Activated B cell treated with CpG ODN at 0.5 μM for 24 hours (primary cell): ENCODE results near the gene ENDOD1. TPM values are rescaled to one million over a fixed set of nuclear protein-coding genes. Genes with fewer than 3 reads are reported as not detected.

Experiments
- ATAC-seq: fragments of 200-7000 bp; cut with Tn5 transposase; one replicate; pipeline ENCODE4 v1.10.0; 2021; ENCODE audit warnings: low read depth, mild to moderate bottlenecking, moderate library complexity
- CTCF ChIA-PET: fragments of 350-600 bp; sonication (Branson Sonifier 250); formaldehyde crosslinking; loops from one replicate; lab custom pipeline; 2021; ENCODE audit warnings: antibody characterized with exemption; lab: Charles Lee
- POLR2A ChIA-PET: fragments of 350-600 bp; sonication (Branson Sonifier 250); formaldehyde crosslinking; loops from one replicate; lab custom pipeline; 2021; ENCODE audit warnings: antibody characterized with exemption; lab: Charles Lee
- DNase-seq: peaks from one replicate; pipeline ENCODE4 v3.0.0; 2022
- H3K27ac Mint-ChIP-seq: one replicate; pipeline ENCODE4 v1.8.0; 2020; ENCODE audit warnings: mixed read lengths
- H3K27me3 Mint-ChIP-seq: one replicate; pipeline ENCODE4 v1.8.0; 2021; ENCODE audit warnings: mixed read lengths
- H3K36me3 Mint-ChIP-seq: one replicate; pipeline ENCODE4 v1.8.0; 2021; ENCODE audit warnings: low read depth, mixed read lengths
- H3K4me1 Mint-ChIP-seq: one replicate; pipeline ENCODE4 v1.8.0; 2021; ENCODE audit warnings: mixed read lengths
- H3K4me3 Mint-ChIP-seq: one replicate; pipeline ENCODE4 v1.8.0; 2020; ENCODE audit warnings: mild to moderate bottlenecking, mixed read lengths
- H3K9me3 Mint-ChIP-seq: one replicate; pipeline ENCODE4 v1.8.0; 2020; ENCODE audit warnings: mixed read lengths
- intact Hi-C: fragments of 100-400 bp; cut with micrococcal nuclease; formaldehyde crosslinking; loops from one replicate; pipeline ENCODE4 v1.15.1; 2024
- total RNA-seq: library from RNA; stranded (reverse); gene quantifications from 2 replicates; pipeline ENCODE4 v1.2.3, GENCODE V29; 2022
- TF ChIP-seq, protein P1 (sequence below): fragments of 200-600 bp; IDR thresholded peaks from one replicate; pipeline ENCODE4 v1.8.0; 2022; ENCODE audit warnings: antibody characterized with exemption, mild to moderate bottlenecking

Gene ENDOD1
- total RNA-seq, 1 donor from 2014 or later, result 9.8 TPM

DNA sequence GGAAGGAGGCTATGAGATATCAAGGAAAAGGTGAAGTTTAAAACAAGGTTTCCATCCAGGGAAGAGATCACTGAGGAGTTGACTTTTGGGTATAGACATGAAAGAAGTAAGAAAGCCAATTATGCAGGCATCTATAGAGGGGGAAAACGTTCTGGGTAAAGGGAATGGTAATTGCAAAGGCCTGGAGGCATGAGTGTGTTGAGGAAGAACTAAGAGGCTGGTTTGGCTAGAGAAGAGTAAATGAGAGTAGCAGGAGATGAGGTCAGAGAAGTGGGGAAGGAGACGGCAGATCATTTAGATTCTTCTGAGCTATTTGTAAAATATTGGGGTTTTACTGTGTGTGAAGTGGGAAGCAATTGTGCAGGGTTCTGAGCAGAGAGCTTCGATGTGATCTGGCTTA, 7.6 kb downstream of the ENDOD1 start:
- ATAC-seq (no peak), DNase-seq (no peak)
- no peaks in the 10 kb centered on the region for H3K9me3 Mint-ChIP-seq
- H3K27me3 Mint-ChIP-seq, result no peaks in the 10 kb centered on the region
- TF ChIP-seq, protein P1, sequence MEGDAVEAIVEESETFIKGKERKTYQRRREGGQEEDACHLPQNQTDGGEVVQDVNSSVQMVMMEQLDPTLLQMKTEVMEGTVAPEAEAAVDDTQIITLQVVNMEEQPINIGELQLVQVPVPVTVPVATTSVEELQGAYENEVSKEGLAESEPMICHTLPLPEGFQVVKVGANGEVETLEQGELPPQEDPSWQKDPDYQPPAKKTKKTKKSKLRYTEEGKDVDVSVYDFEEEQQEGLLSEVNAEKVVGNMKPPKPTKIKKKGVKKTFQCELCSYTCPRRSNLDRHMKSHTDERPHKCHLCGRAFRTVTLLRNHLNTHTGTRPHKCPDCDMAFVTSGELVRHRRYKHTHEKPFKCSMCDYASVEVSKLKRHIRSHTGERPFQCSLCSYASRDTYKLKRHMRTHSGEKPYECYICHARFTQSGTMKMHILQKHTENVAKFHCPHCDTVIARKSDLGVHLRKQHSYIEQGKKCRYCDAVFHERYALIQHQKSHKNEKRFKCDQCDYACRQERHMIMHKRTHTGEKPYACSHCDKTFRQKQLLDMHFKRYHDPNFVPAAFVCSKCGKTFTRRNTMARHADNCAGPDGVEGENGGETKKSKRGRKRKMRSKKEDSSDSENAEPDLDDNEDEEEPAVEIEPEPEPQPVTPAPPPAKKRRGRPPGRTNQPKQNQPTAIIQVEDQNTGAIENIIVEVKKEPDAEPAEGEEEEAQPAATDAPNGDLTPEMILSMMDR, result no peak
- ChIA-PET POLR2A (interaction anchor here (1.0 to 1.6 kb wide), 3 partner anchors 29 to 692 kb away, joined by 3 to 6 read pairs (median 5); partner anchors contain the start of genes CEP57, CWC15 and FAM76B), CTCF (interaction anchor here (1.0 kb wide), 1 partner anchor 29 kb away, joined by 3 read pairs; no protein-coding TSS in a partner anchor)
- H3K4me3 Mint-ChIP-seq, result peak overlapping the region; percentile 16
- peaks cover 8% of the 10 kb centered on the region for H3K36me3 Mint-ChIP-seq
- intact Hi-C loops, result loop anchor here (2.0 to 5.0 kb wide), 2 partner anchors 620 to 692 kb away; partner anchors contain the start of gene FAM76B
- H3K27ac Mint-ChIP-seq, result peak overlapping the region; percentile 48
- H3K4me1 Mint-ChIP-seq, result peaks cover 84% of the 10 kb centered on the region

DNA sequence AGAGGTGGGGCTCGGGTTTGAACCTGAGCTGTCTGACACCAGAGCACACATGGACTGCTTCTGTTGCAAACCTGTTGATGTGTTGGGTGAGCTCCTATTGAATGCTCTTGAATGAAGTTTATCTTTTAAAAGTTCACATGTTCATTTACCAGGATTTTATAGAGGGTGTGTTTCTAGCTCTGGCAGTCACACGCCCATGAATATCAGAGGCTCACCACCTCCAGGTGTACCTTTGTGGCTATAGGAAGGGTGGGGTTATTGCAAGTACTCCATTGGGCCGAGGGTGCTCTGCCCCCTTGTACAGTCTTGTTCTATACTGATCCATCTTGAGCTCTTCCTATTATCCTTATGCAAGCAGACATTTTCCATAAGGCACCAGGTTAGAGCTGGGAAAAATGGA, 9.2 kb downstream of the ENDOD1 start:
- Mint-ChIP-seq H3K9me3 (no peaks in the 10 kb centered on the region), H3K4me1 (peaks cover 80% of the 10 kb centered on the region), H3K27ac (no peak overlapping the region), H3K36me3 (peaks cover 11% of the 10 kb centered on the region), H3K4me3 (no peak overlapping the region), H3K27me3 (no peaks in the 10 kb centered on the region)
- no peak for ATAC-seq
- DNase-seq, result no peak
- intact Hi-C loops, result loop anchor here (5.0 kb wide), 1 partner anchor 618 kb away; no protein-coding TSS in a partner anchor
- TF ChIP-seq, protein P1, result no peak
- ChIA-PET POLR2A (interaction anchor here (1.2 to 1.6 kb wide), 2 partner anchors 10 to 126 kb away, joined by 3 to 5 read pairs; partner anchors contain the start of gene CWC15), CTCF (interaction anchor here (1.2 to 1.7 kb wide), 3 partner anchors 10 to 39 kb away, joined by 3 to 4 read pairs (median 4); no protein-coding TSS in a partner anchor)

DNA sequence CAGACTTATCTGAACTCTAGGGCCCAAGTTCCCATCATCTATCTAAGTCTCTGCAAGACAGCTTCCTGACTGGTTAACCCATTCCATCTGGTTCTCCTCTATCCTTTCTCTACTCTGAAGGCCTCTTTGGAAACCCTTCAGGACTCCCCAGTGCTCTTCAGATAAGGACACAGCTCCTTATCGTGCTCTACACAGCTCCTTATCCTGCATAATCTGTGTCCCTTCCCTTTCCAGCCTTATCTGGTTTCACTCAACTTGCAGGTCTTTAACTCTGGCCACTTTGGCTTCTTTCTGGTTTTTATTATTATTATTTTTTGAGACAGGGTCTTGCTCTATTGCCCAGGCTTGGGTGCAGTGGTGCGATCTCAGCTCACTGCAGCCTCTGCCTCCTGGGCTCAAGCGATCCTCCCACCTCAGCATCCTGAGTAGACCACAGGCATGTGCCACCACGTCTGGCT, 10.6 kb downstream of the ENDOD1 start:
- POLR2A ChIA-PET, result interaction anchor here (4.1 kb wide), 1 partner anchor 10 kb away, joined by 41 read pairs; the partner anchor contains the start of gene ENDOD1

DNA sequence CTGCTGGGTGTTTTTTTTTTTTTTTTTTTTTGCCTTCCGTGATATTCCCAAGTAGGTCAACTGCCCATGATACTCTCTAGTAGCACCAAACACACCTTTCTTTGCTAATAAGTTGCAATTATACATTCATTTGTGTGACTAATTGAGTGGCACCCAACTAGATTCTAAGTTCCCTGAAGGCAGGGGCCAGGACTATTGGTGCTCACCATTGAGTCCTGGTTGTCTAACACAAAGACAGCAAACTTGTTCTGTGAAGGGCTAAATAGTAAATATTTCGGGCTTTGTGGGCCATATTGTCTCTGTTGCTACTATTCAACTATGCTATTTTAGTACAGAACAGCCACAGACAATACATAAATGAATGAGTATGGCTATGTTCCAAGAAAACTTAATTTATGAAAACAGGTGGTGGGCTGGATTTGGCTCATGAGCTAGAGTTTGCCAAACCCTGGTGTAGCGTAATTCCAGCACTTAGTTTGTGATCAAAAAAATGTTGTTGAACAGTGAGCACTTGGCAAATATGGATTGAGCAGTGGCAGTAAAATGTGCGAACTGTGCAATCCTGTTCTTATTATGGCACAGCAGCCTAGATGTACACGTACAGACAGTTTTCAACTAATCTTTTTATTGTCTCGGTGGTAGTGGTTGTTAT, 11.3 kb downstream of the ENDOD1 start:
- DNase-seq (no peak), ATAC-seq (no peak)
- intact Hi-C loops, result no loop called here
- Mint-ChIP-seq H3K27ac (no peak overlapping the region), H3K4me1 (peaks cover 66% of the 10 kb centered on the region), H3K36me3 (peaks cover 14% of the 10 kb centered on the region), H3K4me3 (no peak overlapping the region), H3K27me3 (no peaks in the 10 kb centered on the region), H3K9me3 (no peaks in the 10 kb centered on the region)
- POLR2A ChIA-PET, result interaction anchor here (0.5 to 4.1 kb wide), 2 partner anchors 11 to 32 kb away, joined by 3 to 41 read pairs; partner anchors contain the start of gene ENDOD1
- TF ChIP-seq, protein P1, result no peak
- CTCF ChIA-PET, result no interaction called here

More for the DNA sequence above, 10.6 kb downstream of the ENDOD1 start:
- H3K4me1 Mint-ChIP-seq, result peaks cover 72% of the 10 kb centered on the region
- intact Hi-C loops, result no loop called here
- TF ChIP-seq, protein P1, result no peak
- H3K9me3 Mint-ChIP-seq, result no peaks in the 10 kb centered on the region
- H3K27ac Mint-ChIP-seq, result no peak overlapping the region
- no peak for DNase-seq
- no peak overlapping the region for H3K4me3 Mint-ChIP-seq
- no peaks in the 10 kb centered on the region for H3K27me3 Mint-ChIP-seq
- CTCF ChIA-PET, result interaction anchor here (1.2 kb wide), 1 partner anchor 30 kb away, joined by 3 read pairs; no protein-coding TSS in a partner anchor
- peaks cover 14% of the 10 kb centered on the region for H3K36me3 Mint-ChIP-seq
- ATAC-seq, result no peak

DNA sequence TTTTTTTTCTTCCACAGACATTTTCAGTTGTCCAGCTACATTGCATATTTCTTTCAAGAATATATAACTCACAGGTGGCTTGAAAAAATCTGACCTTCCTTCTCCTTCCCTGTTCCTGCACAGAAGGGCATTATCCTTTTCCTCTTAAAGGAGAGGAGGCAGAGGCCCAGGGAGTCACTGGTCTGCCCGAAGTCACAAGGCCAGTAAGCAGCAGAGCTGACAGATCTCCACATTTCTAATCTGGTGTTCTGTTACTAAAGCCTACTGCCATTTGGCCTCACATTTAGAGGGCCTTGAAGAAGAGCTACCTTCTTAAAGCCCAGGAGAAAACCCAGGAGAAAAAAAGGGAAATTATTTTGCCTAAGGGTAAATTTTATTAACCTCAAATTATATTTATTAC, 12.3 kb downstream of the ENDOD1 start:
- Mint-ChIP-seq H3K4me3 (no peak overlapping the region), H3K27ac (peak overlapping the region; percentile 14), H3K36me3 (peaks cover 14% of the 10 kb centered on the region), H3K27me3 (no peaks in the 10 kb centered on the region), H3K4me1 (peaks cover 65% of the 10 kb centered on the region), H3K9me3 (no peaks in the 10 kb centered on the region)
- DNase-seq, result no peak
- ChIA-PET CTCF (interaction anchor here (1.9 kb wide), 1 partner anchor 32 kb away, joined by 6 read pairs; no protein-coding TSS in a partner anchor), POLR2A (interaction anchor here (0.6 to 4.1 kb wide), 2 partner anchors 12 to 35 kb away, joined by 3 to 41 read pairs; partner anchors contain the start of gene ENDOD1)
- no peak for ATAC-seq
- intact Hi-C loops, result no loop called here
- TF ChIP-seq, protein P1, result no peak
